GM12878 (cell line): Measurements from ENCODE around the gene PITPNM3. TPM values are rescaled to one million over a fixed set of nuclear protein-coding genes. Genes with fewer than 3 reads are reported as not detected.

Experiments
- ATAC-seq: fragments of 200-7000 bp; cut with Tn5 transposase; 3 replicates; pipeline ENCODE4 v1.9.1; 2020; ENCODE audit warnings: mild to moderate bottlenecking, moderate library complexity
- BruUV-seq: library from RNA; stranded (reverse); fragments of 400-500 nt; replicated peaks from 2 replicates; lab custom pipeline; 2021; lab: Mats Ljungman, UMichigan
- CTCF ChIA-PET: fragments of 300-600 bp; sonication (Branson Sonifier 250); formaldehyde crosslinking; extraction: SDS; loops from one replicate; lab custom pipeline; 2021; ENCODE audit warnings: inconsistent platforms; lab: Yijun Ruan, JAX
- POLR2A ChIA-PET: fragments of 350-600 bp; formaldehyde crosslinking; extraction: SDS; loops from one replicate; lab custom pipeline; 2021; ENCODE audit warnings: inconsistent platforms; lab: Charles Lee
- RAD21 ChIA-PET: fragments of 300-600 bp; sonication (Branson Sonifier 250); formaldehyde crosslinking; loops from one replicate; lab custom pipeline; 2023; ENCODE audit warnings: antibody characterized with exemption; ENCODE audit not compliant: unreplicated experiment; lab: Charles Lee
- SMC1A ChIA-PET: fragments of 300-600 bp; sonication (Branson Sonifier 250); formaldehyde crosslinking; loops from one replicate; lab custom pipeline; 2023; ENCODE audit not compliant: unreplicated experiment, uncharacterized antibody; lab: Charles Lee
- DNase-seq: peaks from one replicate; pipeline ENCODE4 v3.0.0-alpha.2; 2011; ENCODE audit warnings: low read depth, low spot score
- FAIRE-seq: peaks from 3 replicates; lab custom pipeline; 2011; peaks lifted over from hg19 to GRCh38; lab: Jason Lieb, UNC
- H2AFZ ChIP-seq: 2 replicates; pipeline ENCODE4 v1.6.0; 2011; ENCODE audit warnings: low read depth, low read length, control low read depth; ENCODE audit not compliant: control insufficient read depth
- H3K27ac ChIP-seq: 2 replicates; pipeline ENCODE4 v1.5.1; 2011; ENCODE audit warnings: control low read depth; ENCODE audit not compliant: control insufficient read depth, insufficient read depth
- H3K27me3 ChIP-seq, 2 experiments: replicated peaks in 1 of 2; 2 replicates each; pipeline versions ENCODE4 v1.6.0 to v1.6.1; 2011; ENCODE audit warnings: low read length in 1 of 2; ENCODE audit not compliant: control insufficient read depth in 2 of 2, insufficient read depth in 2 of 2
- H3K36me3 ChIP-seq, 2 experiments: 2 replicates each; pipeline ENCODE4 v1.5.1; 2011; ENCODE audit warnings: low read length in 1 of 2; ENCODE audit not compliant: control insufficient read depth in 2 of 2, insufficient read depth in 2 of 2
- H3K4me1 ChIP-seq: 2 replicates; pipeline ENCODE4 v1.6.1; 2011; ENCODE audit warnings: mild to moderate bottlenecking, low read length, moderate library complexity, mixed read lengths; ENCODE audit not compliant: control insufficient read depth, insufficient read depth
- H3K4me2 ChIP-seq: 2 replicates; pipeline ENCODE4 v1.6.0; 2011; ENCODE audit warnings: control low read depth; ENCODE audit not compliant: control insufficient read depth, insufficient read depth
- H3K4me3 ChIP-seq: fragments of 200-600 bp; sonication (generic); 2 replicates; pipeline ENCODE4 v1.5.1; 2016
- H3K79me2 ChIP-seq: 2 replicates; pipeline ENCODE4 v1.6.0; 2011; ENCODE audit warnings: low read length; ENCODE audit not compliant: control insufficient read depth, insufficient read depth
- H3K9ac ChIP-seq: 2 replicates; pipeline ENCODE4 v1.8.0; 2011; ENCODE audit warnings: low read length, control low read depth, mixed read lengths; ENCODE audit not compliant: control insufficient read depth, insufficient read depth
- H3K9me3 ChIP-seq: replicated peaks from 3 replicates; pipeline ENCODE4 v1.5.1; 2011; ENCODE audit warnings: mild to moderate bottlenecking, low read length; ENCODE audit not compliant: control insufficient read depth, insufficient read depth
- H4K20me1 ChIP-seq: 2 replicates; pipeline ENCODE4 v1.6.0; 2011; ENCODE audit not compliant: control insufficient read depth, insufficient read depth
- BACH1 ChIP-seq: fragments of 450-650 bp; IDR thresholded peaks from 2 replicates; pipeline ENCODE4 v1.6.1; 2017; ENCODE audit warnings: mild to moderate bottlenecking, borderline replicate concordance
- CBFB ChIP-seq: IDR thresholded peaks from 2 replicates; pipeline ENCODE4 v1.6.1; 2016; ENCODE audit warnings: antibody characterized with exemption, low read depth
- DPF2 ChIP-seq: fragments of 450-650 bp; IDR thresholded peaks from 2 replicates; pipeline ENCODE4 v1.6.1; 2017; ENCODE audit warnings: mild to moderate bottlenecking
- EED ChIP-seq: sonication (generic); IDR thresholded peaks from 2 replicates; pipeline ENCODE4 v1.6.1; 2016; ENCODE audit warnings: antibody characterized with exemption, low read depth
- IRF4 ChIP-seq: IDR thresholded peaks from 2 replicates; pipeline ENCODE4 v1.6.1; 2011; ENCODE audit warnings: low read depth, low read length
- MEF2B ChIP-seq: fragments of 450-650 bp; IDR thresholded peaks from 2 replicates; pipeline ENCODE4 v1.6.1; 2018; ENCODE audit warnings: mild to moderate bottlenecking, moderate library complexity; ENCODE audit not compliant: partially characterized antibody, poor library complexity, severe bottlenecking
- MTA2 ChIP-seq: fragments of 450-650 bp; IDR thresholded peaks from 2 replicates; pipeline ENCODE4 v1.6.1; 2016; ENCODE audit warnings: low read depth, mild to moderate bottlenecking, moderate library complexity
- NFXL1 ChIP-seq: fragments of 450-650 bp; IDR thresholded peaks from 2 replicates; pipeline ENCODE4 v1.6.1; 2017; ENCODE audit warnings: antibody characterized with exemption, mild to moderate bottlenecking, borderline replicate concordance
- NR2C1 ChIP-seq: fragments of 450-650 bp; IDR thresholded peaks from 2 replicates; pipeline ENCODE4 v1.6.1; 2017; ENCODE audit warnings: antibody characterized with exemption, mild to moderate bottlenecking, moderate library complexity
- TAF1 ChIP-seq: IDR thresholded peaks from 2 replicates; pipeline ENCODE4 v1.6.1; 2011; ENCODE audit warnings: mild to moderate bottlenecking, low read depth, low read length, borderline replicate concordance
- TCF7 ChIP-seq: IDR thresholded peaks from 2 replicates; pipeline ENCODE4 v1.6.1; 2014; ENCODE audit warnings: antibody characterized with exemption, borderline replicate concordance
- WGBS: methylation state at CpG from one replicate; pipeline ENCODE4 v1.1.6; 2016; ENCODE audit warnings: low lambda C conversion rate; ENCODE audit not compliant: insufficient replicate concordance, insufficient coverage; ENCODE audit errors: missing lambda C conversion rate; 5-methylcytosine and 5-hydroxymethylcytosine counted together
- in situ Hi-C: fragments of 300-500 bp; cut with MboI; formaldehyde crosslinking; loops from 9 replicates; pipeline ENCODE4 v1.14.3; 2018; ENCODE audit warnings: mixed read lengths
- intact Hi-C: fragments of 100-400 bp; cut with micrococcal nuclease; formaldehyde crosslinking; loops from one replicate; pipeline ENCODE4 v1.14.2; 2022; ENCODE audit not compliant: unreplicated experiment
- polyA plus RNA-seq, 11 experiments: library from polyadenylated mRNA; depleted of rRNA in 4 of 11; unstranded in 6 of 11; stranded (reverse) in 5 of 11; fragments of >200 nt; fragmentation: Nextera tagmentation in 4 of 11; fragmentation: Illumina TruSeq in 1 of 11; extraction: Ambion mirVana in 4 of 11; extraction: Trizol in 1 of 11; gene quantifications; 1 replicate in 1 of 11; 2 replicates in 10 of 11; pipeline versions ENCODE4 v1.2.1 to v1.2.3, GENCODE V29; 2011 to 2016; ENCODE audit warnings: inconsistent platforms in 2 of 11, missing spikeins in 2 of 11, low read depth in 1 of 11
- total RNA-seq, 4 experiments: library from RNA; depleted of rRNA in 3 of 4; stranded (reverse); fragments of >200 nt in 3 of 4; fragmentation: Illumina TruSeq in 1 of 4; extraction: Trizol in 1 of 4; gene quantifications; 2 replicates each; pipeline versions ENCODE4 v1.2.1 to v1.2.3, GENCODE V29; 2013 to 2021
- TF ChIP-seq, protein P1 (sequence below): fragments of 150-350 bp; IDR thresholded peaks from 2 replicates; pipeline ENCODE4 v1.6.1; 2016; ENCODE audit warnings: low read depth, low read length

The PITPNM3 gene
- total and polyA plus RNA-seq, 10 of the 15 experiments (the other 5 are each of a cell fraction or from before 2014, with no cell fraction given) = 0.02 to 0.49 (median 0.19) TPM; not detected in 1

DNA sequence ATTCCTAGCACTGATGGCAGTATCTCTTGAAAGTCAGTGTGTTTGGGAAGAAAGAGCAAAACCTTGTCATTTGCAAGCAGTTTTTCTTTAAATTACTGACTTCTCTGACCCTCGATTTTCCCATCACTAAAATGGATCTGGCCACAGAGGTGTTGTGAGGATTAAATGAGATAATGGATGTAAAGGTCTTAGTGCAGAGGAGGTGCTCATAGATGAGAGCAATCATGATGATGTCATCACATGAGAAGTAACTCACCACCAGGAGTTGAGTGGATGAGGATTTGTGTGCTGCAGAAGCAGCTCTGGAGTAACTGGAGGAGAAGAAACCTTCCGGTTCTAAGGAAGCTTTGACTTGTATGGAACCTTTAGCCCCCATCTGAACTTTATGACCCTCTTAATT is 30.6 kb downstream of the PITPNM3 start:
- Histone ChIP-seq H4K20me1 (no peaks in the 10 kb centered on the region), H3K79me2 (no peaks in the 10 kb centered on the region), H3K4me1 (no peaks in the 10 kb centered on the region), H3K4me3 (no peak overlapping the region), H3K9me3 (no peaks in the 10 kb centered on the region), H3K36me3 (no peaks in the 10 kb centered on the region), H3K9ac (no peak overlapping the region), H2AFZ (no peak overlapping the region), H3K27me3 (no peaks in the 10 kb centered on the region), H3K27ac (no peak overlapping the region), H3K4me2 (no peak overlapping the region)
- ATAC-seq (no peak), DNase-seq (no peak), FAIRE-seq (no peak)
- intact Hi-C loops (no loop called here), in situ Hi-C loops (no loop called here)
- POLR2A ChIA-PET = interaction anchor here (0.6 kb wide), 1 partner anchor 81 kb away, joined by 3 read pairs; no protein-coding TSS in a partner anchor
- no TSS peak for BruUV-seq
- CTCF ChIA-PET = no interaction called here
- 23% methylated on average over 2 of the region's 2 CpGs for WGBS
- SMC1A ChIA-PET = no interaction called here
- TF ChIP-seq TCF7 = no peak
- TF ChIP-seq EED = no peak
- no peak for TF ChIP-seq DPF2
- no peak for TF ChIP-seq IRF4
- no peak for TF ChIP-seq NR2C1
- no peak for TF ChIP-seq CBFB
- TF ChIP-seq TAF1 = no peak
- TF ChIP-seq MTA2 = no peak
- TF ChIP-seq MEF2B = no peak
- TF ChIP-seq NFXL1 = no peak
- TF ChIP-seq, protein P1, sequence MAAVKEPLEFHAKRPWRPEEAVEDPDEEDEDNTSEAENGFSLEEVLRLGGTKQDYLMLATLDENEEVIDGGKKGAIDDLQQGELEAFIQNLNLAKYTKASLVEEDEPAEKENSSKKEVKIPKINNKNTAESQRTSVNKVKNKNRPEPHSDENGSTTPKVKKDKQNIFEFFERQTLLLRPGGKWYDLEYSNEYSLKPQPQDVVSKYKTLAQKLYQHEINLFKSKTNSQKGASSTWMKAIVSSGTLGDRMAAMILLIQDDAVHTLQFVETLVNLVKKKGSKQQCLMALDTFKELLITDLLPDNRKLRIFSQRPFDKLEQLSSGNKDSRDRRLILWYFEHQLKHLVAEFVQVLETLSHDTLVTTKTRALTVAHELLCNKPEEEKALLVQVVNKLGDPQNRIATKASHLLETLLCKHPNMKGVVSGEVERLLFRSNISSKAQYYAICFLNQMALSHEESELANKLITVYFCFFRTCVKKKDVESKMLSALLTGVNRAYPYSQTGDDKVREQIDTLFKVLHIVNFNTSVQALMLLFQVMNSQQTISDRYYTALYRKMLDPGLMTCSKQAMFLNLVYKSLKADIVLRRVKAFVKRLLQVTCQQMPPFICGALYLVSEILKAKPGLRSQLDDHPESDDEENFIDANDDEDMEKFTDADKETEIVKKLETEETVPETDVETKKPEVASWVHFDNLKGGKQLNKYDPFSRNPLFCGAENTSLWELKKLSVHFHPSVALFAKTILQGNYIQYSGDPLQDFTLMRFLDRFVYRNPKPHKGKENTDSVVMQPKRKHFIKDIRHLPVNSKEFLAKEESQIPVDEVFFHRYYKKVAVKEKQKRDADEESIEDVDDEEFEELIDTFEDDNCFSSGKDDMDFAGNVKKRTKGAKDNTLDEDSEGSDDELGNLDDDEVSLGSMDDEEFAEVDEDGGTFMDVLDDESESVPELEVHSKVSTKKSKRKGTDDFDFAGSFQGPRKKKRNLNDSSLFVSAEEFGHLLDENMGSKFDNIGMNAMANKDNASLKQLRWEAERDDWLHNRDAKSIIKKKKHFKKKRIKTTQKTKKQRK = no peak
- no peak for TF ChIP-seq BACH1
- RAD21 ChIA-PET = no interaction called here
